ENCODE results near the gene GPS1.

- TF ChIP-seq CTCF (IDR thresholded peaks at IDR 0.05) (no peak), POLR2A (IDR thresholded peaks at IDR 0.05) (no peak)
Measured at GRCh38 chr17:82028246-82028645, 23.5 kb upstream of the GPS1 start.

Measured in esophagus squamous epithelium (tissue), 4 donors.